Measurements from ENCODE around the gene MYO1E.
"Not testable (repeated sequence)": the region's sequence is repeated elsewhere in the genome, so short reads cannot be mapped to it uniquely, and the experiment has no call there.

MYO1E gene

GRCh38 chr15:59157840-59158700 lies 214.6 kb downstream of the MYO1E start:
- no peak for DNase-seq

GRCh38 chr15:59157396-59157795 lies 215.3 kb downstream of the MYO1E start:
- DNase-seq, result no peak

- no peak for DNase-seq
Measured at GRCh38 chr15:59155431-59155830, 217.2 kb downstream of the MYO1E start.

- no peak for DNase-seq
Measured at GRCh38 chr15:59154243-59154642, 218.4 kb downstream of the MYO1E start.

- no peak for DNase-seq
Measured at GRCh38 chr15:59153466-59153865, 219.2 kb downstream of the MYO1E start.

GRCh38 chr15:59152694-59153450 lies 219.8 kb downstream of the MYO1E start:
- DNase-seq, result no peak

GRCh38 chr15:59150185-59150584 lies 222.5 kb downstream of the MYO1E start:
- DNase-seq, result no peak

- DNase-seq, result no peak
Measured at GRCh38 chr15:59148153-59148833, 224.4 kb downstream of the MYO1E start.

GRCh38 chr15:59147666-59148065 lies 225.0 kb downstream of the MYO1E start:
- DNase-seq, result no peak

GRCh38 chr15:59144594-59144993 lies 228.1 kb downstream of the MYO1E start:
- not testable (repeated sequence) for DNase-seq

GRCh38 chr15:59143281-59143680 lies 229.4 kb downstream of the MYO1E start:
- DNase-seq, result no peak

GRCh38 chr15:59140422-59141226 lies 232.0 kb downstream of the MYO1E start:
- no peak for DNase-seq

- peak; percentile 8 for DNase-seq
Measured at GRCh38 chr15:59138243-59138642, 234.4 kb downstream of the MYO1E start.

GRCh38 chr15:59137566-59137965 lies 235.1 kb downstream of the MYO1E start:
- DNase-seq, result no peak

GRCh38 chr15:59133929-59134427 lies 238.7 kb downstream of the MYO1E start:
- DNase-seq, result no peak

- DNase-seq, result no peak
Measured at GRCh38 chr15:59131969-59132562, 240.6 kb downstream of the MYO1E start.

GRCh38 chr15:59131456-59131855 lies 241.2 kb downstream of the MYO1E start:
- DNase-seq, result no peak

- DNase-seq, result not testable (repeated sequence)
Measured at GRCh38 chr15:59127255-59127654, 245.4 kb downstream of the MYO1E start.

- DNase-seq, result not testable (repeated sequence)
Measured at GRCh38 chr15:59125683-59126082, 247.0 kb downstream of the MYO1E start.

- no peak for DNase-seq
Measured at GRCh38 chr15:59124261-59124660, 248.4 kb downstream of the MYO1E start.

- DNase-seq, result no peak
Measured at GRCh38 chr15:59120937-59121336, 251.7 kb downstream of the MYO1E start.

GRCh38 chr15:59119625-59120024 lies 253.0 kb downstream of the MYO1E start:
- no peak for DNase-seq

Data from NCI-H1694 (cell line).